Measurements from ENCODE around the gene CABP7. TPM values are rescaled to one million over a fixed set of nuclear protein-coding genes. Genes with fewer than 3 reads are reported as not detected.

Gene CABP7
- total RNA-seq, 2 experiments from 2014 or later, result 0.33 to 0.45 TPM

DNA sequence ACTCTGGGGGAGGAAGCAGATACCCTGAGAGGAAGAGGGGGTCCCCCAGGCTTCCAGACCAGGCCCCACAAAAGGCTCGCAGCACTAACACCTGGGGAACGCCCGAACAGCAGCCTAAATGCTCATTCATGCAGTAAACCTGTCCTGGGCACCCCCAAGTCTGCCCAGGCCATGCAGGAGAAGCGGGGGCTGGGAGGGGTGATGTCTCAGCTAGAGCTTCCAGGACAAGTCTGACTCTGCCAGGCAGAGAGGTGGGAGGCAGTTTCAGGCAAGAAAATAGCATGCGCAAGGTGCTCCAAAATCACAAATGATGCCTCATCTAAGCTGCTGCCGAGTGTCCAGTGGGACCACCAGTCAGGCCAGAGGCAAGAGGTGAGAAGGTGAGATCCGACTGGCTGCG, 14.6 kb downstream of the CABP7 start:
- DNase-seq, result no peak
- peaks cover 33% of the 10 kb centered on the region for H3K36me3 Mint-ChIP-seq (ENCODE audit: low read depth)
- H3K9me3 ChIP-seq (ENCODE audit: control insufficient read depth in 1 of 2, insufficient read depth in 1 of 2, low read length in 2 of 2), result no peaks in the 10 kb centered on the region
- no peaks in the 10 kb centered on the region for H3K4me1 Mint-ChIP-seq (ENCODE audit: low read depth)
- TF ChIP-seq, protein P1, sequence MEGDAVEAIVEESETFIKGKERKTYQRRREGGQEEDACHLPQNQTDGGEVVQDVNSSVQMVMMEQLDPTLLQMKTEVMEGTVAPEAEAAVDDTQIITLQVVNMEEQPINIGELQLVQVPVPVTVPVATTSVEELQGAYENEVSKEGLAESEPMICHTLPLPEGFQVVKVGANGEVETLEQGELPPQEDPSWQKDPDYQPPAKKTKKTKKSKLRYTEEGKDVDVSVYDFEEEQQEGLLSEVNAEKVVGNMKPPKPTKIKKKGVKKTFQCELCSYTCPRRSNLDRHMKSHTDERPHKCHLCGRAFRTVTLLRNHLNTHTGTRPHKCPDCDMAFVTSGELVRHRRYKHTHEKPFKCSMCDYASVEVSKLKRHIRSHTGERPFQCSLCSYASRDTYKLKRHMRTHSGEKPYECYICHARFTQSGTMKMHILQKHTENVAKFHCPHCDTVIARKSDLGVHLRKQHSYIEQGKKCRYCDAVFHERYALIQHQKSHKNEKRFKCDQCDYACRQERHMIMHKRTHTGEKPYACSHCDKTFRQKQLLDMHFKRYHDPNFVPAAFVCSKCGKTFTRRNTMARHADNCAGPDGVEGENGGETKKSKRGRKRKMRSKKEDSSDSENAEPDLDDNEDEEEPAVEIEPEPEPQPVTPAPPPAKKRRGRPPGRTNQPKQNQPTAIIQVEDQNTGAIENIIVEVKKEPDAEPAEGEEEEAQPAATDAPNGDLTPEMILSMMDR (IDR thresholded peaks at IDR 0.05), result no peak
- H3K9me3 Mint-ChIP-seq, result no peaks in the 10 kb centered on the region
- no peak overlapping the region for H3K27ac Mint-ChIP-seq
- CTCF ChIA-PET, result no interaction called here
- intact Hi-C loops (cut with DNase I, micrococcal nuclease), result no loop called here
- no peaks in the 10 kb centered on the region for H3K4me1 ChIP-seq (ENCODE audit: insufficient read depth, low read length)
- H3K4me3 ChIP-seq (ENCODE audit: low read length), result no peak overlapping the region
- H3K4me3 Mint-ChIP-seq, result no peak overlapping the region
- H3K36me3 ChIP-seq (ENCODE audit: insufficient read depth, low read length), result peaks cover 23% of the 10 kb centered on the region
- no peak for ATAC-seq (ENCODE audit: poor library complexity)
- POLR2A ChIA-PET, result no interaction called here
- no peak overlapping the region for H3K27ac ChIP-seq (ENCODE audit: low read depth in 1 of 2, low read length in 2 of 2)
- no peaks in the 10 kb centered on the region for H3K27me3 ChIP-seq (ENCODE audit: control insufficient read depth in 1 of 2, insufficient read depth in 2 of 2, low read length in 2 of 2)
- H3K27me3 Mint-ChIP-seq, result no peaks in the 10 kb centered on the region

DNA sequence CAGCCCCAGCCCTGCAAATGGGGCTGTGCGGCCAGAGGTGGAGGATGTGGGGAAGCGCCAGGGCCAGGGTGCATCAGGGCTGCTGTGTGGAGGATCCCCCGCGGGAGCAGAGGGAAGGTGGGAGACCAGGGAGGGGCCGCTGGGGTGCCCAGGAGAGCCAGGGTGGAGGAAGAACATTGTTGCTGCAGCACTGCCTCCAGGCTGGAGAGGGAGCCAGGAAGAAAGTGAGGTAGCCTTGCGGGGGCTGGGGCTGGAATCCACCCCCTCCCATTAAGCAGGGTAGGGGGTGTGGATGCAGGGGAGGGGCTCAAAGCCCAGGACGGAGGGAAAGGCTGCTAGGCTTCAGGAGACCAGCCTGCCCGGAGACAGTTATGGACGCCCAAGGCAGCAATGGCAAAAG, 15.0 kb downstream of the CABP7 start:
- Mint-ChIP-seq H3K4me1 (ENCODE audit: low read depth) (no peaks in the 10 kb centered on the region), H3K36me3 (ENCODE audit: low read depth) (peaks cover 35% of the 10 kb centered on the region), H3K4me3 (no peak overlapping the region), H3K27me3 (no peaks in the 10 kb centered on the region), H3K27ac (no peak overlapping the region), H3K9me3 (no peaks in the 10 kb centered on the region)
- ATAC-seq (ENCODE audit: poor library complexity) (no peak), DNase-seq (no peak)
- no peak overlapping the region for H3K4me3 ChIP-seq (ENCODE audit: low read length)
- TF ChIP-seq, protein P1 (IDR thresholded peaks at IDR 0.05), result no peak
- H3K9me3 ChIP-seq (ENCODE audit: control insufficient read depth in 1 of 2, insufficient read depth in 1 of 2, low read length in 2 of 2), result no peaks in the 10 kb centered on the region
- intact Hi-C loops (cut with DNase I, micrococcal nuclease), result no loop called here
- H3K36me3 ChIP-seq (ENCODE audit: insufficient read depth, low read length), result peaks cover 23% of the 10 kb centered on the region
- no peaks in the 10 kb centered on the region for H3K27me3 ChIP-seq (ENCODE audit: control insufficient read depth in 1 of 2, insufficient read depth in 2 of 2, low read length in 2 of 2)
- no peak overlapping the region for H3K27ac ChIP-seq (ENCODE audit: low read depth in 1 of 2, low read length in 2 of 2)
- H3K4me1 ChIP-seq (ENCODE audit: insufficient read depth, low read length), result no peaks in the 10 kb centered on the region
- CTCF ChIA-PET, result no interaction called here
- POLR2A ChIA-PET, result no interaction called here

DNA sequence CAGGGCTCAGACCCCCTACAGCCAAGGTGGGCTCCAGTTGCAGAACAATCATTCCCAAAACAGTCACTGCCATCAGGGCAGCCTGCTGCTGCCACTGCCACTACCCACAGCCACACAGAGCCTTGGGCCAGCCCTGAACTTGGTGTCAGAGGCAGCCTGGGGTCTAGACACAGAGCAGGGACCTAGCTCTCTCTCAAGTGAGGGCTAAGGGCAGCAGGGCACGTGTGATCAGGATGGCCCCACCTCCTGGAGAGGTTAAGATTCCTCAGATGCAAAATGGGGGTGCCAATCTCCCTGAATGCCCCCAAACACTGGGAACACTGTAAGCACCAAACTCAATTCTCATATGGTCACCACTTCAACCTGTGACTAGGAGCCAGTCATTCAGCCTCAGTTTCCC, 15.6 kb downstream of the CABP7 start:
- DNase-seq (no peak), ATAC-seq (ENCODE audit: poor library complexity) (no peak)
- no peaks in the 10 kb centered on the region for H3K9me3 Mint-ChIP-seq
- no peaks in the 10 kb centered on the region for H3K27me3 Mint-ChIP-seq
- no peaks in the 10 kb centered on the region for H3K9me3 ChIP-seq (ENCODE audit: control insufficient read depth in 1 of 2, insufficient read depth in 1 of 2, low read length in 2 of 2)
- peaks cover 40% of the 10 kb centered on the region for H3K36me3 Mint-ChIP-seq (ENCODE audit: low read depth)
- no peak overlapping the region for H3K4me3 Mint-ChIP-seq
- no peaks in the 10 kb centered on the region for H3K27me3 ChIP-seq (ENCODE audit: control insufficient read depth in 1 of 2, insufficient read depth in 2 of 2, low read length in 2 of 2)
- no peak overlapping the region for H3K27ac ChIP-seq (ENCODE audit: low read depth in 1 of 2, low read length in 2 of 2)
- ChIA-PET POLR2A (no interaction called here), CTCF (no interaction called here)
- H3K4me1 Mint-ChIP-seq (ENCODE audit: low read depth), result no peaks in the 10 kb centered on the region
- H3K36me3 ChIP-seq (ENCODE audit: insufficient read depth, low read length), result peaks cover 26% of the 10 kb centered on the region
- TF ChIP-seq, protein P1 (IDR thresholded peaks at IDR 0.05), result no peak
- H3K27ac Mint-ChIP-seq, result no peak overlapping the region
- no peak overlapping the region for H3K4me3 ChIP-seq (ENCODE audit: low read length)
- H3K4me1 ChIP-seq (ENCODE audit: insufficient read depth, low read length), result no peaks in the 10 kb centered on the region
- intact Hi-C loops (cut with DNase I, micrococcal nuclease), result no loop called here

Data from CD4-positive, alpha-beta T cell (primary cell).